ENCODE measurements around the gene KCNH1.

The KCNH1 gene

GRCh38 chr1:210790196-210790595 lies 343.8 kb downstream of the KCNH1 start:
- H3K27ac ChIP-seq: no peak overlapping the region
- TF ChIP-seq, protein P1, sequence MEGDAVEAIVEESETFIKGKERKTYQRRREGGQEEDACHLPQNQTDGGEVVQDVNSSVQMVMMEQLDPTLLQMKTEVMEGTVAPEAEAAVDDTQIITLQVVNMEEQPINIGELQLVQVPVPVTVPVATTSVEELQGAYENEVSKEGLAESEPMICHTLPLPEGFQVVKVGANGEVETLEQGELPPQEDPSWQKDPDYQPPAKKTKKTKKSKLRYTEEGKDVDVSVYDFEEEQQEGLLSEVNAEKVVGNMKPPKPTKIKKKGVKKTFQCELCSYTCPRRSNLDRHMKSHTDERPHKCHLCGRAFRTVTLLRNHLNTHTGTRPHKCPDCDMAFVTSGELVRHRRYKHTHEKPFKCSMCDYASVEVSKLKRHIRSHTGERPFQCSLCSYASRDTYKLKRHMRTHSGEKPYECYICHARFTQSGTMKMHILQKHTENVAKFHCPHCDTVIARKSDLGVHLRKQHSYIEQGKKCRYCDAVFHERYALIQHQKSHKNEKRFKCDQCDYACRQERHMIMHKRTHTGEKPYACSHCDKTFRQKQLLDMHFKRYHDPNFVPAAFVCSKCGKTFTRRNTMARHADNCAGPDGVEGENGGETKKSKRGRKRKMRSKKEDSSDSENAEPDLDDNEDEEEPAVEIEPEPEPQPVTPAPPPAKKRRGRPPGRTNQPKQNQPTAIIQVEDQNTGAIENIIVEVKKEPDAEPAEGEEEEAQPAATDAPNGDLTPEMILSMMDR (conservative IDR thresholded peaks at IDR 0.05): no peak
- TF ChIP-seq ZFX (IDR thresholded peaks at IDR 0.05): no peak

GRCh38 chr1:210787800-210788199 lies 346.1 kb downstream of the KCNH1 start:
- TF ChIP-seq ZFX (IDR thresholded peaks at IDR 0.05): no peak
- TF ChIP-seq, protein P1 (conservative IDR thresholded peaks at IDR 0.05): no peak
- no peak overlapping the region for H3K27ac ChIP-seq

DNA sequence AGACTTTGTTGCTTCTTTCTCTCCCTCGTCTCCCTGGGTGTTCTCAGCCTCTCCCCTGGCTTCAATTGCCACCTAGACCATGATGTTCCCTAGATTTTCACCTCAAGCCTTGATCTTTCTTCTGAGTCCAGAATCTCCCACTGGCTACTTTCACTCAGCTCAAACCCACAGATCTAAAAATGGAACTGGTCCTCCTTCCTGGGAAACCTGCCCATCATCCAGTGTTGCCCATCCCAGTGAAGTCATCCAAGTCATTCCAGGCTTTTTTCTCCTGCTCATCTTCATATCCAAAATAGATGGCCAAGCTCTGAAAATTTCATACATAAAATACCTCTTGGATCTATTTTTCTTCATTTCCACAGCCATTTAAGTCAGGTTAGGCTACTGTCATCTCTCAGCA lies 347.4 kb downstream of the KCNH1 start:
- TF ChIP-seq, protein P1 (conservative IDR thresholded peaks at IDR 0.05): no peak
- no peak for TF ChIP-seq ZFX (IDR thresholded peaks at IDR 0.05)
- no peak overlapping the region for H3K27ac ChIP-seq

DNA sequence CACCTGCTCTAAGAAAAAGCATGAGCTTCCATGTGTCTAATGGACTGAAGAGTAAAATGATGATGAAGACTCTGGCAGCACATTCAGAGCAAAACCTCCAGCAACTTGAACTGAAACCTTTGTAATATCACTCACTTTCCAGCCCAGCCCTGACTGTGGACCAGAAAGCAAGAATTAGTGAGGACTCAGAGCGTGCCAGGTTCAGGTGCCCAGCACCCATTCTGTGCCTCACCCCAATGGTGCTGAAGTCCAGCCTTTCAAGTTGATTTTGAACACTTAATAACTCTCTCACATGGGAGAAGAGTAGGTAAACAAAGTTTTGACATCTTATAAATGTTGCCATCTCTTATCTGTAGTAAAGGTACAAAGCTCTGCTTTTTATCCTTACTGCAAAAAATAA lies 350.0 kb downstream of the KCNH1 start:
- TF ChIP-seq ZFX (IDR thresholded peaks at IDR 0.05): no peak
- TF ChIP-seq, protein P1 (conservative IDR thresholded peaks at IDR 0.05): no peak
- H3K27ac ChIP-seq: no peak overlapping the region

GRCh38 chr1:210781652-210782051 lies 352.3 kb downstream of the KCNH1 start:
- TF ChIP-seq, protein P1 (conservative IDR thresholded peaks at IDR 0.05): no peak
- TF ChIP-seq ZFX (IDR thresholded peaks at IDR 0.05): no peak

GRCh38 chr1:210779269-210779668 lies 354.7 kb downstream of the KCNH1 start:
- H3K27ac ChIP-seq: no peak overlapping the region
- no peak for TF ChIP-seq ZFX (IDR thresholded peaks at IDR 0.05)
- TF ChIP-seq, protein P1 (conservative IDR thresholded peaks at IDR 0.05): no peak

More at GRCh38 chr1:210781652-210782051, 352.3 kb downstream of the KCNH1 start:
- no peak overlapping the region for H3K27ac ChIP-seq

- TF ChIP-seq, protein P1 (conservative IDR thresholded peaks at IDR 0.05): no peak
- TF ChIP-seq ZFX (IDR thresholded peaks at IDR 0.05): no peak
- H3K27ac ChIP-seq: no peak overlapping the region
Observed at GRCh38 chr1:210777914-210778313, 356.0 kb downstream of the KCNH1 start.
